Head of caudate nucleus (tissue), 42 donors: ENCODE results near the gene XIAP.
"Not testable (repeated sequence)": the region's sequence is repeated elsewhere in the genome, so short reads cannot be mapped to it uniquely, and the experiment has no call there.

ENCODE experiments used
- DNase-seq, 42 donors: peaks; one replicate each; pipeline versions ENCODE4 v3.0.0 to v3.0.0-alpha.2; 2020 to 2021; ENCODE audit warnings: mixed read lengths in 7 of 42
- intact Hi-C: fragments of 100-400 bp; cut with DNase I; formaldehyde crosslinking; loops from one replicate; pipeline ENCODE4 v1.15.0; 2022

XIAP gene

GRCh38 chrX:123859846-123860838, at the start of gene XIAP:
TSS of gene XIAP (plus strand) at chrX:123860053. CDS start at chrX:123885663, 25,610 bp downstream.
- intact Hi-C loops = loop anchor here (10.0 kb wide), 1 partner anchor 105 kb away; the partner anchor contains the start of gene STAG2
- peak; percentile 22 to 87 (median 72) for DNase-seq

- intact Hi-C loops = no loop called here
- DNase-seq = no peak
These were observed 45.5 kb upstream of the XIAP start for GRCh38 chrX:123814343-123814742.

GRCh38 chrX:123814934-123815394, 44.9 kb upstream of the XIAP start:
- DNase-seq, intact Hi-C loops: not testable (repeated sequence)

GRCh38 chrX:123817288-123817894, 42.5 kb upstream of the XIAP start:
- intact Hi-C loops = no loop called here
- no peak for DNase-seq

GRCh38 chrX:123818243-123818642, 41.6 kb upstream of the XIAP start:
- no peak for DNase-seq
- intact Hi-C loops = no loop called here

- intact Hi-C loops = no loop called here
- no peak for DNase-seq
These were observed 36.9 kb upstream of the XIAP start for GRCh38 chrX:123822965-123823364.

GRCh38 chrX:123830309-123830708, 29.5 kb upstream of the XIAP start:
- intact Hi-C loops = no loop called here
- peak in 36 of 42 donors; percentile 1 to 74 (median 34) for DNase-seq

GRCh38 chrX:123833387-123833786, 26.5 kb upstream of the XIAP start:
- intact Hi-C loops = no loop called here
- DNase-seq = peak in 39 of 42 donors; percentile 8 to 80 (median 47)

GRCh38 chrX:123834116-123834515, 25.7 kb upstream of the XIAP start:
- intact Hi-C loops = no loop called here
- no peak for DNase-seq

- intact Hi-C loops = no loop called here
- DNase-seq = no peak
These were observed 24.0 kb upstream of the XIAP start for GRCh38 chrX:123835661-123836371.

- intact Hi-C loops, DNase-seq: not testable (repeated sequence)
These were observed 14.7 kb upstream of the XIAP start for GRCh38 chrX:123845129-123845528.

GRCh38 chrX:123846577-123847038, 13.2 kb upstream of the XIAP start:
- intact Hi-C loops = no loop called here
- DNase-seq = no peak

GRCh38 chrX:123847056-123847455, 12.8 kb upstream of the XIAP start:
- DNase-seq = no peak
- intact Hi-C loops = no loop called here

- intact Hi-C loops = no loop called here
- DNase-seq = no peak
These were observed 10.8 kb upstream of the XIAP start for GRCh38 chrX:123849096-123849495.

GRCh38 chrX:123849906-123850305, 9.9 kb upstream of the XIAP start:
- not testable (repeated sequence) for DNase-seq
- intact Hi-C loops = loop anchor here (10.0 kb wide), 1 partner anchor 115 kb away; the partner anchor contains the start of gene STAG2

- no peak for DNase-seq
- intact Hi-C loops = loop anchor here (10.0 kb wide), 1 partner anchor 114 kb away; the partner anchor contains the start of gene STAG2
These were observed 8.8 kb upstream of the XIAP start for GRCh38 chrX:123851079-123851478.

- no peak for DNase-seq
- intact Hi-C loops = loop anchor here (10.0 kb wide), 1 partner anchor 110 kb away; the partner anchor contains the start of gene STAG2
These were observed 5.5 kb upstream of the XIAP start for GRCh38 chrX:123854329-123854728.

GRCh38 chrX:123859409-123859845, 426 bp upstream of the XIAP start:
- intact Hi-C loops = loop anchor here (10.0 kb wide), 1 partner anchor 105 kb away; the partner anchor contains the start of gene STAG2
- DNase-seq = peak; percentile 49 to 90 (median 76)

- intact Hi-C loops = no loop called here
These were observed 1.1 kb downstream of the XIAP start for GRCh38 chrX:123860983-123861382.

More at GRCh38 chrX:123860983-123861382, 1.1 kb downstream of the XIAP start:
- peak in 3 of 42 donors; percentile 1 to 6 (median 5) for DNase-seq
